ACC112 (cell line): ENCODE results near the gene DAGLA.
A peak's percentile ranks its signal among the peaks of the same experiment; 100 is the strongest.

Experiments
- H2AFZ ChIP-seq: fragments of 200-600 bp; sonication (generic); one replicate; pipeline ENCODE4 v1.6.0; 2017; ENCODE audit warnings: antibody characterized with exemption, low read length; ENCODE audit not compliant: unreplicated experiment
- H3K27ac ChIP-seq: fragments of 200-600 bp; sonication (generic); 2 replicates; pipeline ENCODE4 v1.5.1; 2014; ENCODE audit warnings: low read depth, mild to moderate bottlenecking, antibody characterized with exemption, low read length, moderate library complexity
- H3K27me3 ChIP-seq: fragments of 200-600 bp; sonication (generic); 2 replicates; pipeline ENCODE4 v1.6.1; 2014; ENCODE audit warnings: mild to moderate bottlenecking, antibody characterized with exemption, low read length, moderate library complexity, mixed read lengths; ENCODE audit not compliant: insufficient read depth
- H3K36me3 ChIP-seq: fragments of 200-600 bp; sonication (generic); 2 replicates; pipeline ENCODE4 v1.6.1; 2016; ENCODE audit warnings: mild to moderate bottlenecking, antibody characterized with exemption, low read length, moderate library complexity, mixed read lengths; ENCODE audit not compliant: insufficient read depth
- H3K4me1 ChIP-seq: fragments of 200-600 bp; sonication (generic); one replicate; pipeline ENCODE4 v1.6.1; 2016; ENCODE audit warnings: low read length, mixed read lengths; ENCODE audit not compliant: insufficient read depth, unreplicated experiment, control insufficient read depth
- H3K4me3 ChIP-seq: fragments of 200-600 bp; sonication (generic); 2 replicates; pipeline ENCODE4 v1.5.1; 2014; ENCODE audit warnings: mild to moderate bottlenecking, low read depth, low read length
- H3K79me2 ChIP-seq: fragments of 200-600 bp; sonication (generic); one replicate; pipeline ENCODE4 v1.6.0; 2016; ENCODE audit warnings: low read length; ENCODE audit not compliant: control insufficient read depth, unreplicated experiment, insufficient read depth

Gene DAGLA

DNA sequence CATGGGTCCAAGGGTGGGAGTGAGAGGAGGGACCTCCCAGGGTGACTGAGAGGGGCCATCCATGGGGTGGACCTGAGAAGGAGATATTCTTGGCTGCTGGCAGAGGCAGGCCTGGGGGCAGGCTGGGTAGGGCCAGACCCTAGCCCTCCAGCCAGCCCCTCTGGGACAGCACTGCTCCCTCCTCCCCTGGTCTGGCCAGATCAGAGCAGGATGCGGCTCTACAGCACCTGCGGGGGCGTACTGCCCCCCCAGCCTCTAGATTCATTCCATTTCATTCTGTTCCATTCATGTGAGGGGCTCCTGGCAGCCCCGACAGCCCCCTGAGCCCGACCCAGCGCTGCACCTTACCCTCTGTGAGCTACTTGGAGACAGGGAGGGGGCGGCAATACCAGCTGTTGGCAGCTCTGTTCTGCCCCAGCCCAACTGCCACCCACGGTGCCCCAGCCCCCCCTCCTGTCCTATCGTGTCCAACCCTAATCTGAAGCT, 37.9 kb downstream of the DAGLA start:
- Histone ChIP-seq H2AFZ (no peak overlapping the region), H3K4me3 (peak overlapping the region; percentile 75)

DNA sequence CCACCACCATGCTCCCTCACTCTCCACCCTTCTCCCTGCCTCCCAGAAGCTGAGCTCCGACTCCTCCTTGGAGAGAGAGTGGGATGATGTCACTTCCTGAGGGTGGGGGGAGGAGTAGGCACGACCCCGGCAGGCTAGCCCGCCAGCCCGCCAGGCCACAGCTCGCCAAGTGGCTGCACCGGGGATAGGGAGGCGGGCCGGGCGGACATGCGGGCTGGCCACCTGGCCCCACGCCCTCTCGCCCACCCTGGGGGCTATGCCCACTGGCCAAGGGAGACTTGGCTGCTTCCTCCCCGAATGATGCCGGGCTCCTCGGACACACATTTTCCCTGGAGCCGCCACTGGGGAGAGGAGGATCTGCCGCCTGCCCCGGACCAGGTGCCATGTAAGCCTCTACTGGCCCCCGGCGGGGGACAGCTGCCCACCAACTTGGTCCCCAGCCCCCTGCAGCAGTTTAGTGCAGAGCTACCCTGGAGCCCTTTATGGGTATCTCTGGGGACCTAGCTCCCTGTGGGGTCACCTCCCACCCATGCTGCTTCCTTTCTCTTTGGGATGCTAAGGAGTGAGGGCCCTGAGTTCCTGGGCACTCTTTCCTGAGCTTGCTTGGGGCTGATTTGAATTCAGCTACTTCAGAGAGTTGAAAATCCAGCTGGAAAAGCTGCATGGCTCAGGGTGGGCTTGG, 38.6 kb downstream of the DAGLA start:
- Histone ChIP-seq H3K4me3 (peak overlapping the region; percentile 75), H2AFZ (peak overlapping the region; percentile 75), H3K4me1 (peaks cover 17% of the 10 kb centered on the region)

More for the DNA sequence above, 37.9 kb downstream of the DAGLA start:
- no peaks in the 10 kb centered on the region for H3K36me3 ChIP-seq
- peaks cover 17% of the 10 kb centered on the region for H3K4me1 ChIP-seq
- H3K27me3 ChIP-seq = no peaks in the 10 kb centered on the region
- H3K79me2 ChIP-seq = no peaks in the 10 kb centered on the region
- no peak overlapping the region for H3K27ac ChIP-seq

DNA sequence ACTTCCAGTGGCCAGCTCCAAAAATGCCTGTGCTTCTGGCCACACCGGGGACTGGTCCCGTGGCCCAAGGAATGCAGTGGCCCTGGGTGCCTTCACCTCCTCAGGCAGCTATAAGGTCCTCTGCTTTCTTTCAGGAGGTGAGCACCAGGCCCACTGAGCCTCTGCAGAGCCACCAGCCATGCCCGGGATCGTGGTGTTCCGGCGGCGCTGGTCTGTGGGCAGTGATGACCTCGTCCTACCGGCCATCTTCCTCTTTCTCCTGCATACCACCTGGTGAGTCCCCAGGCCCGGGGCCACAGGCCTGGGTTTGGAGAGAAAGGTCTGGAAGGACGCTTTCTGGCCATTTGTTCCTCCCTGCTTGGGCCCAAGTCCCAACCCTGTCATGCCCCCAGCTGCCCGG, 39.8 kb downstream of the DAGLA start:
- Histone ChIP-seq H3K4me1 (peaks cover 17% of the 10 kb centered on the region), H3K4me3 (no peak overlapping the region), H3K27ac (no peak overlapping the region), H2AFZ (no peak overlapping the region), H3K79me2 (no peaks in the 10 kb centered on the region), H3K27me3 (no peaks in the 10 kb centered on the region), H3K36me3 (no peaks in the 10 kb centered on the region)

More for the DNA sequence above, 38.6 kb downstream of the DAGLA start:
- H3K36me3 ChIP-seq = no peaks in the 10 kb centered on the region
- no peak overlapping the region for H3K27ac ChIP-seq
- H3K27me3 ChIP-seq = no peaks in the 10 kb centered on the region
- no peaks in the 10 kb centered on the region for H3K79me2 ChIP-seq

DNA sequence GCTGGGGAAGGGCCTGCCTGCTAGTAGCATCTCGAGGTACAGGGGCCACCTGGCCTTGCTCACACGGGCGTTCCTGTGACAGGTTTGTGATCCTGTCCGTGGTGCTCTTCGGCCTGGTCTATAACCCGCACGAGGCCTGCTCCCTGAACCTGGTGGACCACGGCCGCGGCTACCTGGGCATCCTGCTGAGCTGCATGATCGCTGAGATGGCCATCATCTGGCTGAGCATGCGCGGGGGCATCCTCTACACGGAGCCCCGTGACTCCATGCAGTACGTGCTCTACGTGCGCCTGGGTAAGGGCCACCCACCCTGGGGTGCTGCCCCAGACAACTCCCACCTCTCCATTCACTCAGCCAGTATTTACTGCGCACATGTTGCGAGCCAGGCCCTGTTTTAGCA, 40.4 kb downstream of the DAGLA start:
- Histone ChIP-seq H3K27me3 (no peaks in the 10 kb centered on the region), H3K79me2 (no peaks in the 10 kb centered on the region), H2AFZ (no peak overlapping the region), H3K36me3 (no peaks in the 10 kb centered on the region), H3K4me3 (no peak overlapping the region), H3K4me1 (peaks cover 18% of the 10 kb centered on the region), H3K27ac (no peak overlapping the region)

DNA sequence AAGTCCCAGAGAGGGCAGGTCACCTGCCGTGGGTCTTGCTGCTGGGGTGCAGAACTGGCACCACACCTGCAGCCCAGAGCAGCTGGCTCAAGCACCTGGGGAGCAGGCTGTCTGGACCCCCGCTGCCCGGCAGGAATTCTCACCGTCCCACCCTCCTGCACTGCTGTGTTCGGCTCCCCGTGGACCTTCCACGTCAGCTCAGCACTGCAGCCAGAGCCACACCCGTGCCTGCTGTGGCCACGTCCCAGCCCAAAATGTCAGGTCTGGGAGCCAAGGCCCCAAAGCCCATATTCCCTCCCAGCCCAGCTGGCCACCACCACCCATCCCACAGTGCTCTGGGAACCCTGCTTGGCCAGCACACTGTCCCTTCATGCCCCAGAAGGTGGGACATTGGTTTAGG, 44.2 kb downstream of the DAGLA start:
- H3K4me3 ChIP-seq = no peak overlapping the region
- no peaks in the 10 kb centered on the region for H3K36me3 ChIP-seq
- H2AFZ ChIP-seq = no peak overlapping the region
- H3K79me2 ChIP-seq = no peaks in the 10 kb centered on the region
- no peak overlapping the region for H3K27ac ChIP-seq
- H3K4me1 ChIP-seq = peaks cover 18% of the 10 kb centered on the region
- no peaks in the 10 kb centered on the region for H3K27me3 ChIP-seq

DNA sequence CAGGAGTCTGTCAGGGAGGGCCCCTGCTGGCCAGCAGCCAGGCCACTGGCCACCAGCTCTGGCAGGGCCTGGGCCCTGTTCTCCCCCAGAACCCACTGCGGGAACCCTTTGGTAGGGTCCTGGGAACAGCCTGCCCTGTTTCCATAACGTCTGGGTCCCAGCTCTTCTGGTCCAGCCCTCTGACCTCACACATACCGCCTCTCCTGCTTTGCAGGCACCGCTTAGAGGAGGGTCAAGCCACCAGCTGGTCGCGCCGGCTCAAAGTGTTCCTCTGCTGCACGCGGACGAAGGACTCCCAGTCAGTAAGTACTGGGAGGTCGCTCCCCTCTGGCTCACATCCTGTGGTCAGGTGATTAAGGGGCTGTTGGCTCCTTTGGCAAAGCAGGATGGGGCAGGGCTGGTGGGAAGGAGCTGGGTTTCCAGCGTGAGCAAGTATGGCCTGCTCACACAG, 45.6 kb downstream of the DAGLA start:
- H2AFZ ChIP-seq = no peak overlapping the region
- no peaks in the 10 kb centered on the region for H3K36me3 ChIP-seq
- no peak overlapping the region for H3K4me3 ChIP-seq
- H3K79me2 ChIP-seq = no peaks in the 10 kb centered on the region
- no peak overlapping the region for H3K27ac ChIP-seq
- H3K4me1 ChIP-seq = peaks cover 17% of the 10 kb centered on the region
- H3K27me3 ChIP-seq = no peaks in the 10 kb centered on the region

DNA sequence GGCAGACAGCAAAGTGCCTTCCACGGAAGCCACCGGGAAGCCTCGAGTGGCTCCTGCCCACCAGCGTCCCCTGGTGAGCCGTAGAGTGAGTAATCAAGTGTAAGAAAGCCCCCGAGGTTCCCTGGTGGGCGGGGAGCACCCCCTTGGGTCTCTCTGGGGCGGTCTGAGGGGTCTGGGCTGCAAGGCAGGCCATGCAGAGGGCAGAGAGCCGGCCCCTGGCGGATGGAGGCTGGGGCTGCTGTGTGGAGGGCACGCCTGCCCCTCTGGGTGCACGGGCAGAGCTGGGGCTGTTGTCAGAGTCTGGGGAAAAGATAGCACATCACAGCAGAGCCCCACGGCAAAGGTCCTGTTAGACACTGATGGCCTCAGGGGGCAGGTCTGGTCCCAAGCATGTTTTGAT, 46.6 kb downstream of the DAGLA start:
- H2AFZ ChIP-seq = no peak overlapping the region
- H3K79me2 ChIP-seq = no peaks in the 10 kb centered on the region
- H3K4me3 ChIP-seq = no peak overlapping the region
- no peak overlapping the region for H3K27ac ChIP-seq
- peaks cover 17% of the 10 kb centered on the region for H3K4me1 ChIP-seq
- no peaks in the 10 kb centered on the region for H3K36me3 ChIP-seq
- H3K27me3 ChIP-seq = no peaks in the 10 kb centered on the region

DNA sequence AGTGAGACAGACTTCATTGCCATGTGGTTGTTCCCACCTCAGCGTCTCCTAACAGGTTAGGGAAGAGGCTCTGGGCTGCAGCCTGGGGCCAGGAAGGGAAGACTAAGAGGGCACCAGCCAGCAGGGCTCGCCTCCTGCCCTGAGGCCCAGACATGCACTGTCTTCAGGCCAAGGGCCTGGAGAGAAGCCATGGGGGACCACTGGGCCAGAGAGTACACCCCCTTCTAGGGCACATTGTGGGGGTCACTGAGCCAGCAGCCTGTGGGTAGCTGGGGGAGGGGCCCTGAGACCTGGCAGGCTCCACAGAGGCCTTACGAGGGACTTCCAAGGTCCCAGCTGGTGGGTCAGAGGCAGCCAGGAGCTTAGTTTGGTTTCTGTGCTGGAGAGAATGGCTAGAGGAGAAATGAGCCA, 47.2 kb downstream of the DAGLA start:
- Histone ChIP-seq H3K4me3 (no peak overlapping the region), H2AFZ (no peak overlapping the region), H3K27me3 (no peaks in the 10 kb centered on the region), H3K79me2 (no peaks in the 10 kb centered on the region), H3K4me1 (peaks cover 19% of the 10 kb centered on the region), H3K27ac (no peak overlapping the region), H3K36me3 (no peaks in the 10 kb centered on the region)

DNA sequence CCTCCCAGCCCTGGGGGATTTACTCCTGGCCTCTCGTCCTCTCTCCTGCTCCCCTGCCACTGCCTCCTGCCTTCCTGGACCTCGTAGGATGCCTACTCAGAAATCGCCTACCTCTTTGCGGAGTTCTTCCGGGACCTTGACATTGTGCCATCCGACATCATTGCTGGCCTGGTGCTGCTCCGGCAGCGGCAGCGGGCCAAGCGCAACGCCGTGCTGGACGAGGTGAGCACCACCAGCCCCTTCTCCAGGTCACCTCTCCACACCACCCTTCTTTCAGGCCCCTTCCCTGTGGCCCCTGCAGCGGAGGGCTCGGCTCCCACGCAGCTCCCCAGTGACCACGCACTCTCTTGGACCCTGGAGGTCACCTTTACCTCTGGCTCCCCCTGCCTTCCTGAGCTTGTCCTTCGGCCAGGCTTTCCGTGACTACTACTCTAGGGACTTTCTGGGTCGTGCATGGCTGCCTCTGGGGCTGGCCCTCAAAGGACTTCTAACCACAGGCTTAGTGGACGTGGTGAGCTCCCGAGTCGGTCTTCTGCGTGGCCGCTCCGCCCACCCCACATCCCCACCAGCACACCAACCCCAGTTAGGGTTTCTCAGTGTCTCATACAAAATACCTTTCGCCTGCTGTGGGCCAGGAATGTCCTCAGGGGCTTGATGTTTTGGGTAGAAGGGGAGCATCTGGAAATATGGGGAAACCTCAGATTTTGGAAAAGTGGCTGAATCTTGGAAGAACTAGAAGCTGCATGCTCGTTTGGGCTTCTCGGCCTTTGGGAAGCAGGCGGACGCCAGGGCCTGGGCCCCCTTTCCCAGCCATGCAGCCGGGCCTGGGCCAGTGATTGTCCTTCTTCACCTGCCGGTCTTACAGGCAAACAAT, 48.1 kb downstream of the DAGLA start:
- Histone ChIP-seq H3K27ac (no peak overlapping the region), H3K4me1 (peaks cover 28% of the 10 kb centered on the region), H3K36me3 (no peaks in the 10 kb centered on the region), H3K4me3 (no peak overlapping the region), H2AFZ (no peak overlapping the region), H3K79me2 (no peaks in the 10 kb centered on the region), H3K27me3 (no peaks in the 10 kb centered on the region)

DNA sequence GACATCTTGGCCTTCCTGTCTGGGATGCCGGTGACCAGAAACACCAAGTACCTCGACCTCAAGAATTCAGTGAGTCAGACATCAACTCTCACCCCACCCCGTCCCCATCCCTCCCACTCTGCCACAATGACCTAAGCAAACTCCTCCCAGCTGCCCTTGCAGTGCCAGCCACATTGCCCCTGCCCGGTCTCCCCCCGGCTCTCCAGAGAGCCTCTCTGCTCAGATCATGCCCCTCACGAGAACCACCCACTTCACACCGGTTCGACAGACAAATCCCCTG, 48.7 kb downstream of the DAGLA start:
- Histone ChIP-seq H3K36me3 (no peaks in the 10 kb centered on the region), H3K79me2 (no peaks in the 10 kb centered on the region), H3K4me1 (peaks cover 28% of the 10 kb centered on the region), H3K27me3 (no peaks in the 10 kb centered on the region), H2AFZ (no peak overlapping the region), H3K4me3 (no peak overlapping the region), H3K27ac (no peak overlapping the region)
